ENCODE measurements around the gene ABCC11.
"Not testable (repeated sequence)": the region's sequence is repeated elsewhere in the genome, so short reads cannot be mapped to it uniquely, and the experiment has no call there.

The ABCC11 gene

GRCh38 chr16:48203974-48204824 lies 43.1 kb downstream of the ABCC11 start:
- DNase-seq (ENCODE audit: low read depth in 1 of 2, low spot score in 1 of 2): no peak

- DNase-seq (ENCODE audit: low read depth in 1 of 2, low spot score in 1 of 2): no peak
Observed at GRCh38 chr16:48201515-48202201, 45.7 kb downstream of the ABCC11 start.

- no peak for DNase-seq (ENCODE audit: low read depth in 1 of 2, low spot score in 1 of 2)
Observed at GRCh38 chr16:48197294-48197693, 50.0 kb downstream of the ABCC11 start.

GRCh38 chr16:48194828-48195556 lies 52.3 kb downstream of the ABCC11 start:
- DNase-seq (ENCODE audit: low read depth in 1 of 2, low spot score in 1 of 2): no peak

GRCh38 chr16:48193846-48194245 lies 53.5 kb downstream of the ABCC11 start:
- DNase-seq (ENCODE audit: low read depth in 1 of 2, low spot score in 1 of 2): no peak

- no peak for DNase-seq (ENCODE audit: low read depth in 1 of 2, low spot score in 1 of 2)
Observed at GRCh38 chr16:48188449-48189102, 58.8 kb downstream of the ABCC11 start.

- no peak for DNase-seq (ENCODE audit: low read depth in 1 of 2, low spot score in 1 of 2)
Observed at GRCh38 chr16:48187779-48188178, 59.6 kb downstream of the ABCC11 start.

GRCh38 chr16:48184681-48185080 lies 62.7 kb downstream of the ABCC11 start:
- no peak for DNase-seq (ENCODE audit: low read depth in 1 of 2, low spot score in 1 of 2)

GRCh38 chr16:48182979-48183537 lies 64.3 kb downstream of the ABCC11 start:
- DNase-seq (ENCODE audit: low read depth in 1 of 2, low spot score in 1 of 2): no peak

- not testable (repeated sequence) for DNase-seq (ENCODE audit: low read depth in 1 of 2, low spot score in 1 of 2)
Observed at GRCh38 chr16:48181746-48182520, 65.4 kb downstream of the ABCC11 start.

GRCh38 chr16:48180868-48181480 lies 66.4 kb downstream of the ABCC11 start:
- DNase-seq (ENCODE audit: low read depth in 1 of 2, low spot score in 1 of 2): no peak

- DNase-seq (ENCODE audit: low read depth in 1 of 2, low spot score in 1 of 2): no peak
Observed at GRCh38 chr16:48176635-48177408, 70.5 kb downstream of the ABCC11 start.

GRCh38 chr16:48173889-48174288 lies 73.5 kb downstream of the ABCC11 start:
- DNase-seq (ENCODE audit: low read depth in 1 of 2, low spot score in 1 of 2): no peak

GRCh38 chr16:48172682-48173081 lies 74.7 kb downstream of the ABCC11 start:
- DNase-seq (ENCODE audit: low read depth in 1 of 2, low spot score in 1 of 2): no peak

GRCh38 chr16:48169896-48170295 lies 77.4 kb downstream of the ABCC11 start:
- no peak for DNase-seq (ENCODE audit: low read depth in 1 of 2, low spot score in 1 of 2)

GRCh38 chr16:48168075-48168474 lies 79.3 kb downstream of the ABCC11 start:
- DNase-seq (ENCODE audit: low read depth in 1 of 2, low spot score in 1 of 2): no peak

- not testable (repeated sequence) for DNase-seq (ENCODE audit: low read depth in 1 of 2, low spot score in 1 of 2)
Observed at GRCh38 chr16:48166617-48167016, 80.7 kb downstream of the ABCC11 start.

- no peak for DNase-seq (ENCODE audit: low read depth in 1 of 2, low spot score in 1 of 2)
Observed at GRCh38 chr16:48165961-48166578, 81.3 kb downstream of the ABCC11 start.
